Stimulated activated CD8-positive, alpha-beta memory T cell treated with anti-CD3 and anti-CD28 coated beads, Interleukin-12 subunit alpha, Interleukin-12 subunit beta, amount 100 ng/mL, for 1 hour (primary cell): ENCODE measurements around the gene MIF.
"Not testable (repeated sequence)": the region's sequence is repeated elsewhere in the genome, so short reads cannot be mapped to it uniquely, and the experiment has no call there.

Experiments
- DNase-seq: peaks from one replicate; pipeline ENCODE4 v3.0.0-alpha.2; 2020; ENCODE audit warnings: low read depth

Gene MIF

DNA sequence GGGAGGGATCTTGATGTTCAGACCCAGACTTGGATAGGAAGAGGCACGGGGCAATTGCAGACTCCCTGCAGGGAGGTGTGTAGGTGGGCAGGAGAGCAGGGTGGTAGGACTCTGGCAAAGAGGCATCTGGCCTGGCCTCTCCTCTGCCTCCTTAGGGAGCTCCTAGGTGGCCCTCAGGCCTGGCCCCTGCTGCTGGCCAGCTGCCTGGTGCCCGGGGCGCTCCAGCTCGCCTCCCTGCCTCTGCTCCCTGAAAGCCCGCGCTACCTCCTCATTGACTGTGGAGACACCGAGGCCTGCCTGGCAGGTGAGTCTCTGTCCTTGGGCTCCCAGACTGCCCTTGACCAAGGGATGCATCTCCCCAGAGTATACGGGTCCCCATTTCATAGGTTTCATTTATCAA lies 16.6 kb upstream of the MIF start:
- DNase-seq = no peak

DNA sequence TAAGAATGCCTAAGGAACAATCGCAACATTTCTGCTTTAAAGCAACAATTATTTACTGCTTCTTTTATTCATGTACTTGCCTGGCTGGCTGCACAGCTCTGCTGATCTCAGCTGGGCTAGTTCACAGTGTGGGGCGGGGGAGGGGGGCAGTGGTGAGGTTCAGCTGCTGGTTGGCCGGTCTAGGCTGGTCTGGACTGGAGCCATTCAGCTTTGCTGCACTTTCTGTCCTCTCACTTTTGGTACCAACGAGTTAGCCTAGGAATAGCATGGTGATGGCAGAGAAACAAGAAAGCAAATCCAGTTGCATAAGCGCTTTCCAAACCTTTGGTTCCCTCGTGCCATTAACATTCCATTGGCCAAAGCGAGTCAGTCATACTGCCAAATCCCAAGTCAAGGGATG lies 16.0 kb upstream of the MIF start:
- no peak for DNase-seq

DNA sequence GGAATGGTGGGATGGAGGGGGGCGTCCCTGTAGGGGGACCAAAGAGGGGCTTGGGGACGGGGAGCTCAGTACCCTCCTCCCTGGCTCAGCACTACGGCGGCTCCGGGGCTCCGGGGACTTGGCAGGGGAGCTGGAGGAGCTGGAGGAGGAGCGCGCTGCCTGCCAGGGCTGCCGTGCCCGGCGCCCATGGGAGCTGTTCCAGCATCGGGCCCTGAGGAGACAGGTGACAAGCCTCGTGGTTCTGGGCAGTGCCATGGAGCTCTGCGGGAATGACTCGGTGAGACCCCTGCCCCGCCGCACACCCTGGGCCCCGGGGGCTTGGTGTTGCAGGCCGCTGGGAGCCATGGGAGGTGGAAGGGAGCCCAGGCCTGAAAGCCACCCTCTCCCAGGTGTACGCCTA lies 11.8 kb upstream of the MIF start:
- no peak for DNase-seq

DNA sequence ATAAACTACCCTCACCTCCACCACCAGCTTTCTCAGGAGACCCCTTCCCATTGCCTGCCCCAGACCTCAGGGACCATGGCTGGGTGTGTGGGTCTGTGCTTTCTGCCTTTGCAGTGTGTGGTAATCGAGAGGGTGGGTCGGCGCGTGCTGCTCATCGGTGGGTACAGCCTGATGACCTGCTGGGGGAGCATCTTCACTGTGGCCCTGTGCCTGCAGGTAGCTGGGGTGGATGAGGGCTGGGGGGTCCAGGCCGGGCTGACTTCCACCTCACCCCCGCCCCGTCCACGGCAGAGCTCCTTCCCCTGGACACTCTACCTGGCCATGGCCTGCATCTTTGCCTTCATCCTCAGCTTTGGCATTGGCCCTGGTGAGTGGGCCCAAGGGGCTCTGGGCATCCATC lies 10.5 kb upstream of the MIF start:
- DNase-seq = no peak

DNA sequence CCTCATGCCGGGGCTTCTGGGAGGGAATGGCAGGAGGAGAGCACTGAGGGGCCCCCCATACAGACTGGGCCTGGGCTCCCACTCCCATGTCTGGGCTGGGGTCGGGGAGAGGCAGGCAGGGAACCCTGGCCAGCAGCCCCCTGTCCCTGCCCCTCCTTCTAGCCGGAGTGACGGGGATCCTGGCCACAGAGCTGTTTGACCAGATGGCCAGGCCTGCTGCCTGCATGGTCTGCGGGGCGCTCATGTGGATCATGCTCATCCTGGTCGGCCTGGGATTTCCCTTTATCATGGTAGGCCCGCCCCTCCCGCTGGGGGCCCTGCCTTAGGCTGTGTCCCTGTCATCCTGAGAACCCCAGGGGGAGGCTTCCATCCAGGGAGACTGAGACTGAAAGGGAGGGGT lies 10.0 kb upstream of the MIF start:
- no peak for DNase-seq

DNA sequence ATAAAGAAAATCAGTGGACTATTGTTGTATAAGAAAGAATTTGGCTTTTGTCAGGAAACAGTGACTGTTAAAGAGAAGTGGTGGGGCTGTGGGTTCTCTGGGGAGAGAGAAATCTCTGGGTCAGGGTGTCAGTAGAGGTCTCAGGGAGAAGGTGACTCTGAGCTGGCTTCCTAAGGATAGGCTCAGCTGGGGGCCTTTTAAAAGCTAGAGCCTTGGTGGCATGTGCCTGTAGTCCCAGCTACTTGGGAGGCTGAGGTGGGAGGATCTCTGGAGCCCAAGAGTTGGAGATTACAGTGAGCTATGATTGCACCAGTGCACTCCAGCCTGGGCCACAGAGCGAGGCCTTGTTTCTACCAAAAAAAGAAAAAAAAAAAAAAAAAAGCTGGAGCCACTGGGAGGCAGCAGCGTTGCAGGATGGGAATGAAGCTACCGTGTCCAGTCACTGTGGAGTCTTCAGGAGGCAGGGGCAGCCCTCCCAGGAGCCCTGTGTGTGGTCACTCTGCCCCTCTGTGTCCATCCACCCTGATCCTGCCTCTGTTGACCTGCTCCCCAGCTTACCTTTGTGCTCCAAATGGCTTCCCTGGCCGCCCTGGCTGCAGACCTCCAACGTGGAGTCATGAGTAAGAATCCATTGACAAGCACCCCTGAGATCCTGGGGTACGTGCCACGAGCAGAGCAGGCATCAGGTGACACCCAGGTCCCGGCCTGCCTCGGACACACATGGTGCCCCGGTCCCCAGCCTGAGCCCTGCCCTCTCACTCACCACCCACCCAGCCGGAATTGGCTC lies 5.4 kb upstream of the MIF start:
- no peak for DNase-seq

DNA sequence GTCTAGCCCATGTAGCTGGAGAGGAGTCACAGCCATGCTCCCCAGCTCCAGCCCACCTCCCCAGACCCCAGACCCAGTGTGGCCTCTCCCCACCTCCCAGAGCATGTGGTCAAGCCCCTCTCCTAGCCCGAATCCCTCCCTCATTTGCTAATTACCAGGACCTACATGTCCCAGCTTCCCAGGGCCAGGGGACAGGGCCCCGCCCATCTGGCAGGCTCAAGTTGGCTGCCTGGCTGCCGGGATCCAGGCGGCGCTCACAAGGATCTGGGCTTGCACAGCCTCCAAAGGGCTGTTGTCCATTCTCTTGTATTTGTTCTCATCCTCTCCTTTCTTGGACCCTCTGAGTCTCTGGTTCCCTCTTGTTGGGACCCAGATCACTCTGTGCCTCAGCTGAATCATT lies 4.6 kb upstream of the MIF start:
- no peak for DNase-seq

DNA sequence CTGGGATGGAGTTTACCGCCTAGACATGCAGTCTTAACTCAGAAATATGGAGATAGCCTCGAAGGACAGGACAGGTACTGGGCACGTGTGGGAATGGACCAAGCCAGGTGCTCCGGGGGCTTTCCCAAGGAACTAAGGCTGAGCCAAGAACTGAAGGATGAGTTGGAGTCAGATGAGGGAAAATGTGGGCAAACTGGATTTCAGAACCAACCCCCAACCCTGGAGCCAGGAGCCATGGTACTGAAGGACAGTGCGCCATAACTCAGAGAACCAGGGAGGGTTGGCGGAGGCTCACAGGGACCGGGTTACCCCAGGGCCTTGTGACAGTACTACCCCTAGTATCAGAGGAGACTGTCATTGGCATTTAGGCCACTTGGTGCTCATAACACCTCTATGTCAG lies 2.5 kb upstream of the MIF start:
- no peak for DNase-seq

DNA sequence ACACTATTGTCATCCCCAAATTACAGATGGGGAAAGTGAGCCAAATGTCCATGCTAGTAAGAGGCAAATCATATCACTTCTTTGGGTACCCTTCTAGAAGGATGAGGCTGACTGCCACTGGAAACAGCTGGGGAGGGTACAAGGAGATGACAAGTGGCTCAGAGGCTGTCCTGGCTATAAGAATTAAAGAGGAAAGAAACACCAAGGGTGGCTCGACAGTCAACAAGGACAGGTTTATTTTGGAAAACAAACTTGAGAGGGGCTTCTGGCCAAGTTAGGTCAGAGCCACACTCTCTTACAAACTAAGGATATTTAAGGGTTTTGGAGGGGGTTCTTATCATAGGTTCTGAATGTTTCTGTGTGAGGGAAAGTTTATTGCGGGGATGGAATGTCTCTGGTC lies 2.1 kb upstream of the MIF start:
- DNase-seq = no peak

DNA sequence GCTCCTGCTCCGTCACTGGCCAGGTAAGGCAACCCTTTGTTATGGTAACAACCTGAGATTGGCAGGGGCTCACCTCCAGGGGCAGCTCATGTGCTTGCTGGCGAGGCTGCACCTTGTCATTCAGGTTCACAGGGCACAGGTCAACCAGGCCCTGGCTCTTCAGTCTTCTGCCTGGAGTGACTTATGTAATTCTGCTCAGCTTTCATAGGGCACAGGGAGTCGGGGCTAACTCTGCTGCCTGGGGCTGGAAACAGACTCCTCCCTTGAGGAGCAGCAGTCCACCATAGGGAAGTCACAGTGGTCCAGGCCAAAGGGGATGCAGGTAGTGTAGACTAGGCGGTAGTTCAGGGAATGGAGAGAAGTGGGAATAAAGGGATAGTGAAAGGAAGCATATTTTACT lies 1.5 kb upstream of the MIF start:
- DNase-seq = no peak

DNA sequence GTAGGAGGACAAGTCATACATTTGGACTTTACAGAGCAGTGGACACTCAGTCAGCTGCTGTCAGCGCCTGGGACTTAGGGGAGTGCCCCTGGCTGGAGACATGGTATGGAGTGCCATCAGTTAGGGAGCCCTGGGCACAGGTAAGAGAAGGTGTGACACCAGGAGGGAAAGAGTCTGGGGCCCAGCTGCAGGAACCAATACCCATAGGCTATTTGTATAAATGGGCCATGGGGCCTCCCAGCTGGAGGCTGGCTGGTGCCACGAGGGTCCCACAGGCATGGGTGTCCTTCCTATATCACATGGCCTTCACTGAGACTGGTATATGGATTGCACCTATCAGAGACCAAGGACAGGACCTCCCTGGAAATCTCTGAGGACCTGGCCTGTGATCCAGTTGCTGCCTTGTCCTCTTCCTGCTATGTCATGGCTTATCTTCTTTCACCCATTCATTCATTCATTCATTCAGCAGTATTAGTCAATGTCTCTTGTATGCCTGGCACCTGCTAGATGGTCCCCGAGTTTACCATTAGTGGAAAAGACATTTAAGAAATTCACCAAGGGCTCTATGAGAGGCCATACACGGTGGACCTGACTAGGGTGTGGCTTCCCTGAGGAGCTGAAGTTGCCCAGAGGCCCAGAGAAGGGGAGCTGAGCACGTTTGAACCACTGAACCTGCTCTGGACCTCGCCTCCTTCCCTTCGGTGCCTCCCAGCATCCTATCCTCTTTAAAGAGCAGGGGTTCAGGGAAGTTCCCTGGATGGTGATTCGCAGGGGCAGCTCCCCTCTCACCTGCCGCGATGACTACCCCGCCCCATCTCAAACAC lies 850 bp upstream of the MIF start:
- no peak for DNase-seq

DNA sequence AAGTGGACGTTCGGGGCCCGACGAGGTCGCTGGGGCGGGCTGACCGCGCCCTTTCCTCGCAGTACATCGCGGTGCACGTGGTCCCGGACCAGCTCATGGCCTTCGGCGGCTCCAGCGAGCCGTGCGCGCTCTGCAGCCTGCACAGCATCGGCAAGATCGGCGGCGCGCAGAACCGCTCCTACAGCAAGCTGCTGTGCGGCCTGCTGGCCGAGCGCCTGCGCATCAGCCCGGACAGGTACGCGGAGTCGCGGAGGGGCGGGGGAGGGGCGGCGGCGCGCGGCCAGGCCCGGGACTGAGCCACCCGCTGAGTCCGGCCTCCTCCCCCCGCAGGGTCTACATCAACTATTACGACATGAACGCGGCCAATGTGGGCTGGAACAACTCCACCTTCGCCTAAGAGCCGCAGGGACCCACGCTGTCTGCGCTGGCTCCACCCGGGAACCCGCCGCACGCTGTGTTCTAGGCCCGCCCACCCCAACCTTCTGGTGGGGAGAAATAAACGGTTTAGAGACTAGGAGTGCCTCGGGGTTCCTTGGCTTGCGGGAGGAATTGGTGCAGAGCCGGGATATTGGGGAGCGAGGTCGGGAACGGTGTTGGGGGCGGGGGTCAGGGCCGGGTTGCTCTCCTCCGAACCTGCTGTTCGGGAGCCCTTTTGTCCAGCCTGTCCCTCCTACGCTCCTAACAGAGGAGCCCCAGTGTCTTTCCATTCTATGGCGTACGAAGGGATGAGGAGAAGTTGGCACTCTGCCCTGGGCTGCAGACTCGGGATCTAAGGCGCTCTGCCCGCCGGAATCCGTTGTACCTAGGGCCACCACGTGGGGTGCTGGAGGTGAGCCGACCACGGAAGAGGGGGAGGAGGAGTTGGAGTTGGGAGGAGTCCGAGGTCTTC lies 771 bp downstream of the MIF start:
- DNase-seq = peak; percentile 38

DNA sequence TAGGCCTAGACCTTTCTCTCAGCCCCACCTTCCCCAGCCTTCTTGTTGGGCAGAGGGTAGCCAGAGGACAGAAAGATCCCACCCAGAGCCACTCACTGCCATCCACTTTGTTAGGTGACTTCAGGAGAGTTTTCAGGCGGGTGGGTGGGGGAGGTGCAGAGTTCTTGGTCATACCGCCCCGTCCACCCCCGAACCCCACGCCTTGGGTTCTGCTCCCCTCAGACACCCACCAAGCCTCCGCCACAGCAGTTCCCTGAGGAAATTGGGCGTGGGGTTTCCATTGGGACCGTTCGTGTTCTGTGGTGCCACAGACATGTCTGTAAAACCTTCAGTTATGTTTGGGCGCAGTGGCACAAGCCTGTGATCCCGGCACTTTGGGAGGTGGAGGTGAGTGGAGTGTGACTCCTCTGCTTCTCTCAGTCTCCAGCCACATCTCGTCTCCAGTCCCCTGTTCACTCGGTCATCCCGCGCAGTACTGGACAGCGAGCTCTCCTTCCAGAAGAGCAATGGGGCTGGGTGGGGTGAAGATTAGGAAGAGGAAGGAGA lies 1.5 kb downstream of the MIF start:
- no peak for DNase-seq

DNA sequence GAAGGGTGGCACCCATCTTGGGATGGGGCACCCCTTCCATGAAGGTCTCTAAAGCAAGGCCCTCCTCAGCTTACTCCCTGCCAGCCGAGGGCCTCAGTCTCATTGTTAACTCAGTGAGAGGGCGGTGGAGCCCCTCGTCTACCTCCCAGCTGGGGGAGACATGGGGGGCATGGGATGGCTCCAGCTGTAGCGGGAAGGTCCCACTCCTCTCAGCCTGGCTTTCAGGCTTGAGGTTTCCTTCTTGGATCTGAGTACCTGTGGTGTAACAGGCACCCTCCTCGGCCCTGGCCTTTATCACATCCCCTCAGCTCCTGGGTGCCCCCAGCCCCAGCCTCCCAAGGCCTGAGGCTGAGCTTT lies 2.0 kb downstream of the MIF start:
- DNase-seq = no peak

DNA sequence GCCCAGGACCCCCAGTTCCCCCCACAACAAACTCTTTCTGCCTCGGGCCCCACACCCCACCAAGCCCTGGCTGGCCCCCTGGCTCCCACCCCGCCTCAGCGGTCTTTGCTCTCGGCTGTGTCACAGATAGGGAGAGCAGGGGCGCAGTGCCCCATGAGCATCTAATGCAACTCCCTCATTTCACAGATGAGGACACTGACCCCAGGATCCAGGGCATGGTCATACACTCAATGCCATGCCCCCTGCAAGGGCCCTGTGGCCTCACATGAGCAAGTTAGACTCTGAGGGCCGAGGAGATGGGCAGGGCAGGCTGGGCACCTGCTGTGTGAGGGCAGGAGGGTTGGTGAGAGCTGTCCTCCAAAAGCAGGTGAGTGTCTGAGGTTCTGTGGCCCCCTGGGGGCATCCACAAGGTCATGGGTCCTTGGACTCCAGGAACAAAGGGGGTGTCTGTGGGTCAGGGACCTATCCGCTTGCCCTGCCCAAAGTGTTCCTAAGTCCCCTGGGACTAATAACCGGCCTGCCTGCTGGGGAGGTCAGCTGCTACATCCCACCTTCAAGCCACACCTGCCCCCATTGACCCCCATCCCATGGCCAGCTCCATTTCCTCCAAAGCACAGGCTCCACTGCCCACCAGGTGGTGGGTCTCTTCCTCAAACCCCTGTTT lies 2.5 kb downstream of the MIF start:
- DNase-seq = no peak

DNA sequence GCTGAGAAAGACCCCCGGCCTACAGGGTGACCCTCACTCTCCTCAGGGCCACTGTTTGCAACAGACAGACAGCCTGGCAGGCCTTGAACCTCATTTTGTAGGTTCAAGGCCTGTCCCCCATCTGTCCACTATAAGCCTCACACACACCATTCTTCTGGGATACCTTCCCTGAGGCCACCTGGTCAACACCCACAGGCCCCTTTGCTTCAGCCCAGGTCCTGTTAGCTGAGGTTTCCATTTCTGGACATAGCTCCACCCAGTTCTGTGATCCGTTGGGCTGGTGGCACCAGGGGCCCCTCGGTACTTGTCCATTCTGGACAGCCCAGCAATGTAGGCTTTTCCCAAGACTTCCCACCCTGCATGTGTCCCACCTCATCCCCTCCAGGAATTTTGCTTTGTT lies 3.1 kb downstream of the MIF start:
- DNase-seq = no peak

DNA sequence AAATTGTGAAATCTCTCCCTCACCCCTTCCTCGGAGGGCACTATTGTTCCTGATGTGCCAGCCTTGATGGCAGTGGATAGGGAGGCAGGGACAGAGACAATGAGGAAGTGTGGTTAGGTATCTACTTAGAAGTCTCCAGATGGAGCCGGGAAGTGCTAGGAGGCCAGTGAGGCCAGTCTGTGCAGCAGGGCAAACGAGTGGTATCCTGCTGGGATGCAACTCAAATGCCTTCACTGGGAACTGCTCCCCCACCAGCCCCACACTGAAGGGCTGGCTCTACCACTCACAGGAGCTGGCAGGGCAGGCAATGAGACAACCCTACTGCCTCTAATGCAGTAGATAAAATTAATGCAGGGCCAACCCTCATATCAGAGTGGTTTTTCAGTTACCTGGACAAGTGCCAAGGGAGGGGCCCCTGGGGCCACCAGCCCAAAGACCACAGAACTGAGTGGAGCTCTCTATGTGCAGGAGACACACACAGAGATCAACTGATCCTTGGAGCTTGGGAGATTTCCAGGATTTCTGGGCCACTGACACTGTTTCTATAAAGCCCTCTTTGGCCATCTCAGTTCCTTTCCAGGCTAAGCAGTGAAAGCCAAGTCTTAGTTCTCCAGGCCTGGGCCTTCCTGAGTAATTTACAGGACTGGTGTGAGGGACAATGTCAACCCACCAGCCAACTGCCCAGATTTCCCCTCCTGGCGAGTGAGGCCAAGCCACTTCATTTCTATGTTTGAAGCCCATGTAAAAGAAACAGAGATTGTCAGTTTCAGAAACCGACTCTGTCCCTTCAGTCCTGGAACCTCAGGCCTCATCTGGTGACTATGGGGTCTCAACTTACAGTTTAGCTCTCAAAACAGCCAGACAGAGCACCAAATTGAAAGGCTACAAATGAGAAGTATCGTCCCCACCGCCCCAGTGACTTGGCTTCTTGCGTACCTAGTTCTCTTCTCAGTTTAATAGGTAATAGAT lies 4.1 kb downstream of the MIF start:
- DNase-seq = no peak

DNA sequence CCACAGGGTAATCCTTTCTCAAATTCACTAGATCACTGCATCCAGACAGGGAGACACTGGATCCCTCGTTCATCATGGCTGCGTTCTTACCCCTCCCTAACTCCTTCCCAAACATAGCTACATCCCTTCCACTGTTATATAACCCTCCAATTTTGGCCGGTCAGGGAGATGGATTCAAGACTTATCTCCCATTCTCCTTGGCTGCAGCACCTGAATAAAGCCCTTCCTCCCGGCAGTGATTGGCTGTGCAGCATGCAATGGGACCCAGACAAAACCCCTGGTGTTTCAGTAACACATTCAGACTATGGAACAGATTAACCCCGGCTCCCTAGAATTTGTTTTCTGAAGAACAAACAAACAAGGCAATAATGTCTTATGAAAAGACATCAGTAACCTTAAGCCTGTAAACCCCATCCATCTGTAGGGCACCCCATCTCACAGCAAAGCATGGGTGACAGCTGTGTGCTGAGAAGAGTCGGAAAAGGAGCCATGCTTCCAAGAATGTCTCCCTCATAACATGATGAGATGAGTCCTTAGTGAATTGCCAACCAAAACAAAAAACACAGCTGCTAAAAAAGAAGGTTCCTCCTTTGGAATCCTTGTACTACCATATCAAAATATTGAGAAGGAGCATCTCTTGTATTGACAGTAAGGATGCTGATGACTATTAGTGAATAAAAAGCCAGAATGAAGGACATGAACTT lies 5.0 kb downstream of the MIF start:
- DNase-seq = no peak

DNA sequence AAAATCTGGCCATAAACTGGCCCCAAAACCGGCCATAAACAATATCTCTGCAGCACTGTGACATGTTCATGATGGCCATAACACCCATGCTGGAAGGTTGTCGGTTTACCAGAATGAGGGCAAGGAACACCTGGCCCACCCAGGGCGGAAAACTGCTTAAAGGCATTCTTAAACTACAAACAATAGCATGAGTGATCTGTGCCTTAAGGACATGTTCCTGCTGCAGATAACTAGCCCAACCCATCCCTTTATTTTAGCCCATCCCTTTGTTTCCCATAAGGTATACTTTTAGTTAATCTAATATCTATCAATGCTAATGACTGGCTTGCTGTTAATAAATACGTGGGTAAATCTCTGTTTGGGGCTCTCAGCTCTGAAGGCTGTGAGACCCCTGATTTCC lies 6.0 kb downstream of the MIF start:
- DNase-seq = not testable (repeated sequence)

DNA sequence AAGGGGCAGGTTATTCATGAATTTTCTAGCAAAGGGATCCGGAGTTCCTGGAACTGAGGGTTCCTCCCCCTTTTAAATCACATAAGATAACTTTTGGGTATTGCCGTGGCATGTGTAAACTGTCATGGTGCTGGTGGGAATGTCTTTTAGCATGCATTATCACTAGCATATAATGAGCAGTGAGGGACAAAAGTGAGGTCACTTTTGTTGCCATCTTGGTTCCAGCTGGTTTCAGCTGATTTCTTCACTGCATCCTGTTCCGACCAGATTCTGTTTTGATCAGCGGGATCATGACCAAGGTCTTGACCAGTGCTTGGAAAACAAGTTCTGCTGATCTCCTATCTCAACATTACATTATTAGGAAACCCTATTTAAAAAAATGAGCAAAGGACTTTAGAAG lies 7.4 kb downstream of the MIF start:
- DNase-seq = no peak
